Measurements from ENCODE around the gene SLC38A1. TPM values are rescaled to one million over a fixed set of nuclear protein-coding genes. Genes with fewer than 3 reads are reported as not detected.
A peak's percentile ranks its signal among the peaks of the same experiment; 100 is the strongest.

SLC38A1 gene
- polyA plus RNA-seq (2011; rRNA removed) (76.8 and 139 TPM in 2 replicates), polyA minus RNA-seq (2011; rRNA and poly(A)+ RNA removed) (114 and 123 TPM in 2 replicates)

- Histone ChIP-seq H3K36me3 (ENCODE audit: control insufficient read depth, insufficient read depth, low read length) (no peaks in the 10 kb centered on the region), H3K4me3 (ENCODE audit: low read depth, low read length) (peak within 1 kb of the TSS; percentile 77), H3K27me3 (ENCODE audit: control insufficient read depth, insufficient read depth, low read length) (no peaks in the 10 kb centered on the region)
- DNase-seq (ENCODE audit: low read depth) = no peak
- ChIA-PET CTCF (interaction anchor here (0.7 to 1.5 kb wide), 5 partner anchors 9 to 753 kb away, joined by 3 to 4 read pairs (median 3); no protein-coding TSS in a partner anchor), POLR2A (interaction anchor here (0.6 kb wide), 2 partner anchors 253 to 295 kb away, joined by 3 read pairs; no protein-coding TSS in a partner anchor)
- TF ChIP-seq CTCF (IDR thresholded peaks at IDR 0.05; ENCODE audit: insufficient read depth, low read depth, low read length) = no peak
Observed at GRCh38 chr12:46268583-46269428, at the start of gene SLC38A1. TSS of gene SLC38A1 (minus strand) at chr12:46269043. CDS start at chr12:46239800, 29,243 bp downstream.

DNA sequence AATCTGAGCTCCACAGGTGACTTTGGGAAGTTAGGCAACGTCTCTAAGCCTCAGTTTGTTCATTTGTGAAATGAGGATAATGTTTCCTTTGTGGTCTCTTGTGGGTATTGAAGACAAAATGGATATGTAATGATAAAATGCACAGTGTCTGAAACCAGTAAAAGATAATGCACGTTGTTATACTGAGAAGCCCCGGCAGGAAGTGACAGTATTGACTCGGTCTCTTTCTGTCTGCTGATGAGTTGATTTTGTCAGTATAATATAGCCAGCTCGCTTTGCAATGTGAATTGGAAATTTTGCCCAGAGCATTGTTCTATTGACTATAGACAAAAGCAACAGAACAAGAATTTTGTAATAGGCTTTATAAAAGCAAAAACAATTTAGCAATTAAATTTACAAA is 49.2 kb upstream of the SLC38A1 start:
- H3K36me3 ChIP-seq (ENCODE audit: control insufficient read depth, insufficient read depth, low read length) = no peaks in the 10 kb centered on the region
- POLR2A ChIA-PET = no interaction called here
- no peak overlapping the region for H3K4me3 ChIP-seq (ENCODE audit: low read depth, low read length)
- no peaks in the 10 kb centered on the region for H3K27me3 ChIP-seq (ENCODE audit: control insufficient read depth, insufficient read depth, low read length)
- DNase-seq (ENCODE audit: low read depth) = no peak
- no peak for TF ChIP-seq CTCF (IDR thresholded peaks at IDR 0.05; ENCODE audit: insufficient read depth, low read depth, low read length)
- CTCF ChIA-PET = interaction anchor here (0.6 kb wide), 1 partner anchor 41 kb away, joined by 3 read pairs; no protein-coding TSS in a partner anchor

DNA sequence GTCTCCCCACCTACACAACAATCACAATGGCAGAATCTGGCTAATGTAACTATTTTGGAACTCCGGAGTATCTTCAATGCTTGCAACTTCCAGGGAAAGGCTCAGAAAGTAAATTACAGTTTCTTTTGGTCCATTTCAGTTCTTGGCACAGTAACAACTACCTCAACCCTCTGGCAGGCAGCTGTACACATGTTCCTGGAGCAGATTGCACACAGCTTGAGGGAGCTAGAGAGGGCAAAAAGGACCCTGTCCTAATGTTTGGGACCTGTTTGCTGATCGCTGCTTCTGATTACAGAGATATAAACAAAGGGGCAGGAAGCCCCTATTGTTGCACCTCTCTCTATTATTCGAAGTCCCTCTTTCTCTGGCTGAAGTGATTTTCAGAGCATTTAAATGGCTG is 35.2 kb upstream of the SLC38A1 start:
- no peak for DNase-seq (ENCODE audit: low read depth)
- H3K27me3 ChIP-seq (ENCODE audit: control insufficient read depth, insufficient read depth, low read length) = peaks cover 2% of the 10 kb centered on the region
- H3K4me3 ChIP-seq (ENCODE audit: low read depth, low read length) = no peak overlapping the region
- TF ChIP-seq CTCF (IDR thresholded peaks at IDR 0.05; ENCODE audit: insufficient read depth, low read depth, low read length) = no peak
- POLR2A ChIA-PET = no interaction called here
- CTCF ChIA-PET = interaction anchor here (2.5 to 3.9 kb wide), 2 partner anchors 9 to 179 kb away, joined by 10 to 15 read pairs; no protein-coding TSS in a partner anchor
- H3K36me3 ChIP-seq (ENCODE audit: control insufficient read depth, insufficient read depth, low read length) = no peaks in the 10 kb centered on the region

DNA sequence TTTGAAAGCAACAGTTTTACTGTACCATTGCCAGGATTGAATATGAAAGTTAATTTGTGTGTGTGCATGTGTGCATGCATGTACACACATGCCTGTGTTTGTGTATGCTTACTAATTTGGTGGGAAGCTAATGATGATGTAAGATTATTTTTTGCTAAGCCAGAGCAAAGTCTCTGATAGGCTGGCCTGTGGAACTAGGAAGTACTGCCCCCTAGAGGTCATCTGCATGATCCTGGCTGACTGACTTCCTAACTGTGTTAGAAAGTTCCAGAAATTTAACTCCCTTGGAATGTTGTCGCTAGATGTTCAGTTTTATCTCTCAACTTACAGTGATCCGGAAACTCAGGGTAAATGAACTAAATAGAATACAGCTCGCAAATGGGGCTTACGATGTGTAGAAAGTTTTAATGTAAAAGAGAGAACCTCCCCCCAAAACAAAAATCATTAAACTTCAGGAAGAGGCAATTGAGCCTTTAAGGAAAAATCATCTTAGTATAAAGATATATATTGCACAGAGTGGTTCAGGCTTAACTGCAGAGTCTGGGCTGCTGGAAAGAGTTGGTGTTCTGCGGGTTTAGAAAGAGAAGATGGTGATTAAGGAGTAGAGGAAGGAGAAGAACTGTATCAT is 34.3 kb upstream of the SLC38A1 start:
- ChIA-PET POLR2A (no interaction called here), CTCF (interaction anchor here (0.9 to 3.9 kb wide), 6 partner anchors 10 to 178 kb away, joined by 3 to 15 read pairs (median 4); no protein-coding TSS in a partner anchor)
- peak; percentile 54 for TF ChIP-seq CTCF (IDR thresholded peaks at IDR 0.05; ENCODE audit: insufficient read depth, low read depth, low read length)
- no peaks in the 10 kb centered on the region for H3K36me3 ChIP-seq (ENCODE audit: control insufficient read depth, insufficient read depth, low read length)
- H3K4me3 ChIP-seq (ENCODE audit: low read depth, low read length) = no peak overlapping the region
- peaks cover 2% of the 10 kb centered on the region for H3K27me3 ChIP-seq (ENCODE audit: control insufficient read depth, insufficient read depth, low read length)
- DNase-seq (ENCODE audit: low read depth) = no peak

DNA sequence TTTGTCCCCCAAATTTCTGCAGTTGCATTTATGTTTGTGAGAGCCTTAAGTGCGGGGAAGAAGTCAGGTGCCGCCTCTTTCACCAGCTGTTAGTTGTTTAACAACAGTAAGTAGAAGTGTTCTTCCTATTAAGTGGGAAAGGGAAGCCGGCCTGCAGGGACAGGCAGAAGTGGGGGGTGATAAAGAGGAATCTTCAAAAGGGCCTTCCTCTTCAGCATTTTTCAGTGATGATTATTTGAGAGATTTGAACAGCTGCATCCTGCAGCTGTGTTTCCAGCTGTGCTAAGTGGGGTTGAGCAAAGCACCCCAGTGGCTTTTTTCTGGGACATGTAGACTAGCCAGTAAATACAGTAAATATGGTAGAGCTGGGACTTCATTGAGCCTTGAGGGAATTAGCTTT is 32.1 kb upstream of the SLC38A1 start:
- Histone ChIP-seq H3K4me3 (ENCODE audit: low read depth, low read length) (no peak overlapping the region), H3K27me3 (ENCODE audit: control insufficient read depth, insufficient read depth, low read length) (peaks cover 4% of the 10 kb centered on the region), H3K36me3 (ENCODE audit: control insufficient read depth, insufficient read depth, low read length) (no peaks in the 10 kb centered on the region)
- ChIA-PET CTCF (interaction anchor here (0.6 to 3.9 kb wide), 6 partner anchors 9 to 301 kb away, joined by 3 to 15 read pairs (median 4); no protein-coding TSS in a partner anchor), POLR2A (no interaction called here)
- DNase-seq (ENCODE audit: low read depth) = no peak
- TF ChIP-seq CTCF (IDR thresholded peaks at IDR 0.05; ENCODE audit: insufficient read depth, low read depth, low read length) = no peak
